ENCODE data around the gene TEX38.

DNA sequence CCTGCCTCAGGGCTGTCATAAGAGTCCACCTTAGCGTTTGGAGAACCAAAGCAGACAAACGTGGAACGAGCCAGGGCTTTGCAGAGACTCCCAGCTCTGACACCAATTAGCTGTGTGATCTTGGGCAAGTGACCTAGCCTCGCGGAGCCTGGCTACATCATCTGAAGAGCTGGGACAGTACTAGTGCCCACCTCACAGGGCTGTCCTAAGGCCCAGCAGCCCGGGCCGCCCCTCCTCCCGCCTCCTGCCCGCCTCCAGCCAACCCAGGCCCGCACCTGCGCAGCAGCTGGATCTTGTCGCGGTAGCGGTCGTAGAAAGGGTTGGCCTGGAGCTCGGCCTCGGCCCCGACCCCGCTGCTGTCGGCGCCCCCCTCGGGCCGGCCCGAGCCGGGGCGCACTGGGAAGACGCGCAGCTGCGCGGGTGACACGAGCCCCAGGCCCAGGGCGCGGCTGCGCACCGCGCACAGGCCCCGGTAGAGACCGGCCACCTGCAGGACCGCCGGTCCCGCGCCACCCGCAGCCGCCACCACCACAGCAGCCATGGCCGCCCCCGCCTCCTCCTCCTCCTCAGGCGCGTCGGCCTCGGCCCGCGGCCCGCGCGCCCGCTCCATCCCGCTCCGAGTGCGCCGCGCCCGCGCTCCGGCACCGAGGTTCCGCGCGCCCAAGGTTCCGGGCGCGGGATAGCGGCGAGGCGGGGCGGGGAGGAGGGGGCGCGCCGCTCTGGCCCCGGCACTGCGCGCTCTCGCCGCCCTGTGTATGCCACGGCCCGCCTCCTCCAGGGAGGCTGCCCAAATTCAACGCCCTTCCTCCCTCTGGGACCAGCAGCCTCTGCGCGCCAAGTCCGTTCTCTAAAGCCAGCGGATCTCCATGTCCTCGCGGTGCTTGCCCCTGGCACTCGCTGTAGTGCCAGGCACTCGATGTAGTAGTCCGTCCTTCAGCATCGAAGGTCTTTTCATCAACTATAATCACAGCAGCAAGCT is 3.6 kb upstream of the TEX38 start, which contains the start of gene ATPAF1:
- TF ChIP-seq CTCF (conservative IDR thresholded peaks at IDR 0.05 in 1 of 2, IDR thresholded peaks at IDR 0.05 in 1 of 2; ENCODE audit: extremely low read depth in 1 of 2, insufficient read depth in 1 of 2, low read depth in 1 of 2, low read length in 2 of 2) (no peak), EZH2 (IDR thresholded peaks at IDR 0.05; ENCODE audit: borderline replicate concordance, low read length) (no peak)
